Dendritic cell treated with granulocyte-macrophage colony-stimulating factor and Interleukin-4, amounts not matched to agents 40 ng/mL and 50 ng/mL, for 4 days (primary cell): ENCODE data around the gene LCP2.

Experiments used
- H3K27ac Mint-ChIP-seq: one replicate; pipeline ENCODE4 v1.8.0; 2022; ENCODE audit warnings: mild to moderate bottlenecking, mixed read lengths
- H3K27me3 Mint-ChIP-seq: one replicate; pipeline ENCODE4 v1.8.0; 2022; ENCODE audit warnings: mild to moderate bottlenecking, mixed read lengths
- H3K36me3 Mint-ChIP-seq: one replicate; pipeline ENCODE4 v1.8.0; 2022; ENCODE audit warnings: low read depth, mixed read lengths
- H3K4me1 Mint-ChIP-seq: one replicate; pipeline ENCODE4 v1.8.0; 2022; ENCODE audit warnings: low read depth, mixed read lengths
- H3K4me3 Mint-ChIP-seq: one replicate; pipeline ENCODE4 v1.8.0; 2022; ENCODE audit warnings: mild to moderate bottlenecking, moderate library complexity, mixed read lengths
- H3K9me3 Mint-ChIP-seq: one replicate; pipeline ENCODE4 v1.8.0; 2022; ENCODE audit warnings: mixed read lengths
- intact Hi-C: fragments of 100-400 bp; cut with micrococcal nuclease; formaldehyde crosslinking; loops from one replicate; pipeline ENCODE4 v1.15.0; 2022

Gene LCP2

GRCh38 chr5:170286386-170286925 lies 11.1 kb downstream of the LCP2 start:
- no peaks in the 10 kb centered on the region for H3K27me3 Mint-ChIP-seq
- peaks cover 92% of the 10 kb centered on the region for H3K4me1 Mint-ChIP-seq
- H3K36me3 Mint-ChIP-seq, result peaks cover 100% of the 10 kb centered on the region
- intact Hi-C loops, result no loop called here
- no peak overlapping the region for H3K27ac Mint-ChIP-seq
- no peaks in the 10 kb centered on the region for H3K9me3 Mint-ChIP-seq
- no peak overlapping the region for H3K4me3 Mint-ChIP-seq

GRCh38 chr5:170285181-170285580 lies 12.4 kb downstream of the LCP2 start:
- Mint-ChIP-seq H3K4me1 (peaks cover 92% of the 10 kb centered on the region), H3K4me3 (no peak overlapping the region), H3K27ac (no peak overlapping the region), H3K9me3 (no peaks in the 10 kb centered on the region), H3K27me3 (no peaks in the 10 kb centered on the region), H3K36me3 (peaks cover 100% of the 10 kb centered on the region)
- intact Hi-C loops, result no loop called here

GRCh38 chr5:170284231-170284630 lies 13.3 kb downstream of the LCP2 start:
- no peak overlapping the region for H3K4me3 Mint-ChIP-seq
- no peaks in the 10 kb centered on the region for H3K27me3 Mint-ChIP-seq
- intact Hi-C loops, result no loop called here
- H3K4me1 Mint-ChIP-seq, result peaks cover 92% of the 10 kb centered on the region
- H3K9me3 Mint-ChIP-seq, result no peaks in the 10 kb centered on the region
- peaks cover 100% of the 10 kb centered on the region for H3K36me3 Mint-ChIP-seq
- no peak overlapping the region for H3K27ac Mint-ChIP-seq

- peaks cover 91% of the 10 kb centered on the region for H3K4me1 Mint-ChIP-seq
- no peaks in the 10 kb centered on the region for H3K27me3 Mint-ChIP-seq
- H3K4me3 Mint-ChIP-seq, result no peak overlapping the region
- no peaks in the 10 kb centered on the region for H3K9me3 Mint-ChIP-seq
- intact Hi-C loops, result no loop called here
- peaks cover 100% of the 10 kb centered on the region for H3K36me3 Mint-ChIP-seq
- H3K27ac Mint-ChIP-seq, result peak overlapping the region; percentile 47
Measured at GRCh38 chr5:170283296-170283695, 14.3 kb downstream of the LCP2 start.

- intact Hi-C loops, result no loop called here
- H3K27me3 Mint-ChIP-seq, result no peaks in the 10 kb centered on the region
- no peaks in the 10 kb centered on the region for H3K9me3 Mint-ChIP-seq
- peaks cover 100% of the 10 kb centered on the region for H3K36me3 Mint-ChIP-seq
- H3K27ac Mint-ChIP-seq, result peak overlapping the region; percentile 73
- no peak overlapping the region for H3K4me3 Mint-ChIP-seq
- peaks cover 98% of the 10 kb centered on the region for H3K4me1 Mint-ChIP-seq
Measured at GRCh38 chr5:170280011-170280493, 17.5 kb downstream of the LCP2 start.

- H3K36me3 Mint-ChIP-seq, result peaks cover 100% of the 10 kb centered on the region
- no peaks in the 10 kb centered on the region for H3K9me3 Mint-ChIP-seq
- peak overlapping the region; percentile 73 for H3K27ac Mint-ChIP-seq
- H3K4me1 Mint-ChIP-seq, result peaks cover 96% of the 10 kb centered on the region
- no peaks in the 10 kb centered on the region for H3K27me3 Mint-ChIP-seq
- peak overlapping the region; percentile 30 for H3K4me3 Mint-ChIP-seq
- intact Hi-C loops, result no loop called here
Measured at GRCh38 chr5:170279459-170279817, 18.1 kb downstream of the LCP2 start.

- intact Hi-C loops, result no loop called here
- no peaks in the 10 kb centered on the region for H3K27me3 Mint-ChIP-seq
- peak overlapping the region; percentile 53 for H3K4me3 Mint-ChIP-seq
- H3K4me1 Mint-ChIP-seq, result peaks cover 96% of the 10 kb centered on the region
- H3K36me3 Mint-ChIP-seq, result peaks cover 100% of the 10 kb centered on the region
- H3K27ac Mint-ChIP-seq, result peak overlapping the region; percentile 73
- H3K9me3 Mint-ChIP-seq, result no peaks in the 10 kb centered on the region
Measured at GRCh38 chr5:170278611-170279458, 18.7 kb downstream of the LCP2 start.

- peak overlapping the region; percentile 63 for H3K4me3 Mint-ChIP-seq
- H3K27ac Mint-ChIP-seq, result peak overlapping the region; percentile 73
- H3K36me3 Mint-ChIP-seq, result peaks cover 100% of the 10 kb centered on the region
- intact Hi-C loops, result no loop called here
- peaks cover 90% of the 10 kb centered on the region for H3K4me1 Mint-ChIP-seq
- H3K9me3 Mint-ChIP-seq, result no peaks in the 10 kb centered on the region
- no peaks in the 10 kb centered on the region for H3K27me3 Mint-ChIP-seq
Measured at GRCh38 chr5:170277867-170278281, 19.7 kb downstream of the LCP2 start.

GRCh38 chr5:170276140-170276539 lies 21.4 kb downstream of the LCP2 start:
- peaks cover 100% of the 10 kb centered on the region for H3K36me3 Mint-ChIP-seq
- H3K4me1 Mint-ChIP-seq, result peaks cover 89% of the 10 kb centered on the region
- H3K9me3 Mint-ChIP-seq, result no peaks in the 10 kb centered on the region
- peak overlapping the region; percentile 73 for H3K27ac Mint-ChIP-seq
- intact Hi-C loops, result no loop called here
- no peak overlapping the region for H3K4me3 Mint-ChIP-seq
- H3K27me3 Mint-ChIP-seq, result no peaks in the 10 kb centered on the region

GRCh38 chr5:170275376-170275994 lies 22.1 kb downstream of the LCP2 start:
- Mint-ChIP-seq H3K36me3 (peaks cover 100% of the 10 kb centered on the region), H3K27ac (peak overlapping the region; percentile 73), H3K9me3 (no peaks in the 10 kb centered on the region), H3K4me3 (no peak overlapping the region), H3K4me1 (peaks cover 89% of the 10 kb centered on the region), H3K27me3 (no peaks in the 10 kb centered on the region)
- intact Hi-C loops, result no loop called here

GRCh38 chr5:170273968-170274710 lies 23.4 kb downstream of the LCP2 start:
- Mint-ChIP-seq H3K4me3 (no peak overlapping the region), H3K36me3 (peaks cover 100% of the 10 kb centered on the region), H3K9me3 (no peaks in the 10 kb centered on the region), H3K4me1 (peaks cover 89% of the 10 kb centered on the region), H3K27ac (peak overlapping the region; percentile 27), H3K27me3 (no peaks in the 10 kb centered on the region)
- intact Hi-C loops, result no loop called here

- Mint-ChIP-seq H3K9me3 (no peaks in the 10 kb centered on the region), H3K4me1 (peaks cover 84% of the 10 kb centered on the region), H3K4me3 (no peak overlapping the region), H3K27ac (peak overlapping the region; percentile 99), H3K36me3 (peaks cover 98% of the 10 kb centered on the region), H3K27me3 (no peaks in the 10 kb centered on the region)
- intact Hi-C loops, result no loop called here
Measured at GRCh38 chr5:170270293-170271069, 27.1 kb downstream of the LCP2 start.

- H3K9me3 Mint-ChIP-seq, result no peaks in the 10 kb centered on the region
- H3K27ac Mint-ChIP-seq, result peak overlapping the region; percentile 99
- H3K4me1 Mint-ChIP-seq, result peaks cover 77% of the 10 kb centered on the region
- intact Hi-C loops, result loop anchor here (2.0 to 5.0 kb wide), 3 partner anchors 27 to 153 kb away; partner anchors contain the start of gene LCP2
- peaks cover 98% of the 10 kb centered on the region for H3K36me3 Mint-ChIP-seq
- no peaks in the 10 kb centered on the region for H3K27me3 Mint-ChIP-seq
- H3K4me3 Mint-ChIP-seq, result peak overlapping the region; percentile 65
Measured at GRCh38 chr5:170269579-170269978, 28.0 kb downstream of the LCP2 start.
